ENCODE measurements around the gene HS3ST3A1. TPM values are rescaled to one million over a fixed set of nuclear protein-coding genes. Genes with fewer than 3 reads are reported as not detected.

The HS3ST3A1 gene
- total and polyA plus RNA-seq, 2 of the 8 experiments (the other 6 are each of a cell fraction or from before 2014, with no cell fraction given) = 5.4 to 5.7 TPM

- TF ChIP-seq RAD21 (IDR thresholded peaks at IDR 0.05 in 1 of 2, conservative IDR thresholded peaks at IDR 0.05 in 1 of 2; ENCODE audit: low read depth in 2 of 2, low read length in 2 of 2) (no peak), HDAC6 (IDR thresholded peaks at IDR 0.05; ENCODE audit: low read depth, low read length) (no peak), FOSL1 (IDR thresholded peaks at IDR 0.05; ENCODE audit: insufficient read depth, low read depth, low read length) (no peak), SP2 (IDR thresholded peaks at IDR 0.05; ENCODE audit: low read length) (no peak), HDAC2 (IDR thresholded peaks at IDR 0.05; ENCODE audit: borderline replicate concordance in 1 of 2, low read depth in 2 of 2, low read length in 2 of 2) (0 out of 4 replicates have a peak, but pooled peaks of 1 of the 2 experiments have one; percentile 32), SIX5 (IDR thresholded peaks at IDR 0.05; ENCODE audit: low read depth, low read length) (no peak), PHF8 (conservative IDR thresholded peaks at IDR 0.05; ENCODE audit: low read depth, low read length) (no peak), TAF1 (IDR thresholded peaks at IDR 0.05; ENCODE audit: low read depth, low read length) (0 out of 2 replicates have a peak, but pooled peaks have one; percentile 21), SIN3A (conservative IDR thresholded peaks at IDR 0.05 in 1 of 2, IDR thresholded peaks at IDR 0.05 in 1 of 2; ENCODE audit: low read depth in 1 of 2, low read length in 2 of 2) (no peak), CTBP2 (IDR thresholded peaks at IDR 0.05; ENCODE audit: borderline replicate concordance, insufficient read depth, insufficient read length, low read length) (no peak), BCL11A (IDR thresholded peaks at IDR 0.05; ENCODE audit: low read depth in 2 of 2, low read length in 2 of 2) (no peak), CBX5 (IDR thresholded peaks at IDR 0.05; ENCODE audit: low read depth, low read length) (no peak), KDM5A (IDR thresholded peaks at IDR 0.05; ENCODE audit: low read length) (no peak), BACH1 (IDR thresholded peaks at IDR 0.05; ENCODE audit: low read length) (no peak), YY1 (IDR thresholded peaks at IDR 0.05; ENCODE audit: low read depth, low read length) (no peak; the same call in 1 of the 2 replicates), TBP (IDR thresholded peaks at IDR 0.05; ENCODE audit: low read depth, low read length) (no peak), RFX5 (IDR thresholded peaks at IDR 0.05; ENCODE audit: borderline replicate concordance, low read depth, low read length) (no peak)
- TF ChIP-seq, protein P1, sequence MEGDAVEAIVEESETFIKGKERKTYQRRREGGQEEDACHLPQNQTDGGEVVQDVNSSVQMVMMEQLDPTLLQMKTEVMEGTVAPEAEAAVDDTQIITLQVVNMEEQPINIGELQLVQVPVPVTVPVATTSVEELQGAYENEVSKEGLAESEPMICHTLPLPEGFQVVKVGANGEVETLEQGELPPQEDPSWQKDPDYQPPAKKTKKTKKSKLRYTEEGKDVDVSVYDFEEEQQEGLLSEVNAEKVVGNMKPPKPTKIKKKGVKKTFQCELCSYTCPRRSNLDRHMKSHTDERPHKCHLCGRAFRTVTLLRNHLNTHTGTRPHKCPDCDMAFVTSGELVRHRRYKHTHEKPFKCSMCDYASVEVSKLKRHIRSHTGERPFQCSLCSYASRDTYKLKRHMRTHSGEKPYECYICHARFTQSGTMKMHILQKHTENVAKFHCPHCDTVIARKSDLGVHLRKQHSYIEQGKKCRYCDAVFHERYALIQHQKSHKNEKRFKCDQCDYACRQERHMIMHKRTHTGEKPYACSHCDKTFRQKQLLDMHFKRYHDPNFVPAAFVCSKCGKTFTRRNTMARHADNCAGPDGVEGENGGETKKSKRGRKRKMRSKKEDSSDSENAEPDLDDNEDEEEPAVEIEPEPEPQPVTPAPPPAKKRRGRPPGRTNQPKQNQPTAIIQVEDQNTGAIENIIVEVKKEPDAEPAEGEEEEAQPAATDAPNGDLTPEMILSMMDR (IDR thresholded peaks at IDR 0.05; ENCODE audit: control extremely low read depth in 1 of 3, insufficient read depth in 1 of 3, low read depth in 1 of 3, low read length in 3 of 3) = no peak
These were observed 25.8 kb downstream of the HS3ST3A1 start (continued) for GRCh38 chr17:13575922-13576419.
